CD8-positive, alpha-beta memory T cell (primary cell): ENCODE results near the gene CD52. TPM values are rescaled to one million over a fixed set of nuclear protein-coding genes. Genes with fewer than 3 reads are reported as not detected.

ENCODE experiments used
- CTCF ChIA-PET: fragments of 350-600 bp; sonication (Branson Sonifier 250); formaldehyde crosslinking; loops from one replicate; lab custom pipeline; 2021; ENCODE audit warnings: antibody characterized with exemption; lab: Charles Lee
- POLR2A ChIA-PET: fragments of 350-600 bp; sonication (Branson Sonifier 250); formaldehyde crosslinking; loops from one replicate; lab custom pipeline; 2021; ENCODE audit warnings: antibody characterized with exemption; lab: Charles Lee
- DNase-seq, 5 donors: peaks; one replicate each; pipeline versions ENCODE4 v3.0.0 to v3.0.0-alpha.2; 2020 to 2022; ENCODE audit warnings: mixed read lengths in 1 of 5
- H3K27ac ChIP-seq: one replicate; pipeline ENCODE4 v1.7.0; 2013; ENCODE audit warnings: low read depth, mild to moderate bottlenecking, low read length, moderate library complexity
- H3K27me3 ChIP-seq: 2 replicates; pipeline ENCODE4 v1.7.0; 2013; ENCODE audit warnings: low read length, mild to moderate bottlenecking; ENCODE audit not compliant: insufficient read depth, poor library complexity, severe bottlenecking
- H3K36me3 ChIP-seq: 2 replicates; pipeline ENCODE4 v1.7.0; 2013; ENCODE audit warnings: mild to moderate bottlenecking, low read length, moderate library complexity; ENCODE audit not compliant: insufficient read depth
- H3K4me1 ChIP-seq: 2 replicates; pipeline ENCODE4 v1.7.0; 2013; ENCODE audit warnings: mild to moderate bottlenecking, low read length, moderate library complexity; ENCODE audit not compliant: insufficient read depth
- H3K4me3 ChIP-seq: 2 replicates; pipeline ENCODE4 v1.7.0; 2013; ENCODE audit warnings: mild to moderate bottlenecking, low read length
- H3K9me3 ChIP-seq: 2 replicates; pipeline ENCODE4 v1.7.0; 2013; ENCODE audit warnings: mild to moderate bottlenecking, low read length
- H3K27ac Mint-ChIP-seq, 8 donors: one replicate each; pipeline ENCODE4 v1.8.0; 2020 to 2021; ENCODE audit warnings: mixed read lengths in 8 of 8, mild to moderate bottlenecking in 6 of 8, inconsistent platforms in 3 of 8, moderate library complexity in 3 of 8
- H3K27me3 Mint-ChIP-seq, 2 donors: one replicate each; pipeline ENCODE4 v1.8.0; 2020 to 2021; ENCODE audit warnings: mixed read lengths in 2 of 2, mild to moderate bottlenecking in 1 of 2, moderate library complexity in 1 of 2
- H3K36me3 Mint-ChIP-seq, 3 donors: one replicate each; pipeline ENCODE4 v1.8.0; 2020 to 2021; ENCODE audit warnings: mixed read lengths in 3 of 3, inconsistent platforms in 1 of 3, mild to moderate bottlenecking in 1 of 3
- H3K4me1 Mint-ChIP-seq, 3 donors: one replicate each; pipeline ENCODE4 v1.8.0; 2020 to 2021; ENCODE audit warnings: mixed read lengths in 3 of 3, inconsistent platforms in 1 of 3, mild to moderate bottlenecking in 1 of 3
- H3K4me3 Mint-ChIP-seq, 7 donors: one replicate each; pipeline ENCODE4 v1.8.0; 2020 to 2021; ENCODE audit warnings: mixed read lengths in 7 of 7, mild to moderate bottlenecking in 6 of 7, moderate library complexity in 4 of 7, inconsistent platforms in 2 of 7
- H3K9me3 Mint-ChIP-seq, 5 donors: one replicate each; pipeline ENCODE4 v1.8.0; 2020 to 2022; ENCODE audit warnings: mixed read lengths in 5 of 5, mild to moderate bottlenecking in 3 of 5, moderate library complexity in 2 of 5, inconsistent platforms in 1 of 5
- polyA plus RNA-seq: library from polyadenylated mRNA; unstranded; fragments of 300-500 nt; fragmentation: Illumina TruSeq; gene quantifications from one replicate; pipeline ENCODE4 v1.2.3, GENCODE V29; 2021
- total RNA-seq, 2 experiments: library from RNA; stranded (reverse); gene quantifications; one replicate each; pipeline ENCODE4 v1.2.3, GENCODE V29; 2021

The CD52 gene
- total and polyA plus RNA-seq, 3 experiments from 2014 or later: 355 to 7,622 (median 388) TPM

GRCh38 chr1:26360807-26361604 is 43.2 kb downstream of the CD52 start:
- H3K9me3 ChIP-seq: no peaks in the 10 kb centered on the region
- H3K36me3 ChIP-seq: no peaks in the 10 kb centered on the region
- H3K4me1 ChIP-seq: peaks cover 43% of the 10 kb centered on the region
- H3K27me3 ChIP-seq: peaks cover 14% of the 10 kb centered on the region
- H3K4me3 ChIP-seq: peak overlapping the region; percentile 33
- peaks cover 57 to 73% (median 62%) of the 10 kb centered on the region in 3 donors for H3K4me1 Mint-ChIP-seq
- peak overlapping the region; percentile 70 to 86 (median 76) for H3K4me3 Mint-ChIP-seq
- H3K36me3 Mint-ChIP-seq: peaks cover 0 to 2% (median 0%) of the 10 kb centered on the region in 3 donors
- ChIA-PET POLR2A (interaction anchor here (0.6 to 2.0 kb wide), 6 partner anchors 10 to 916 kb away, joined by 3 to 6 read pairs (median 3); partner anchors contain the start of genes SH3BGRL3 and ZNF683), CTCF (interaction anchor here (1.1 to 8.1 kb wide), 6 partner anchors 9 to 72 kb away, joined by 3 to 144 read pairs (median 22); no protein-coding TSS in a partner anchor)
- H3K27me3 Mint-ChIP-seq: peaks cover 11 to 25% of the 10 kb centered on the region in 2 donors
- peak overlapping the region in 6 of 8 donors; percentile 34 to 77 (median 74) for H3K27ac Mint-ChIP-seq
- no peaks in the 10 kb centered on the region for H3K9me3 Mint-ChIP-seq
- H3K27ac ChIP-seq: no peak overlapping the region
- no peak for DNase-seq

- POLR2A ChIA-PET: interaction anchor here (0.6 to 2.0 kb wide), 6 partner anchors 9 to 917 kb away, joined by 3 to 6 read pairs (median 3); partner anchors contain the start of gene SH3BGRL3
- H3K27me3 ChIP-seq: peaks cover 14% of the 10 kb centered on the region
- H3K4me3 ChIP-seq: no peak overlapping the region
- H3K9me3 Mint-ChIP-seq: no peaks in the 10 kb centered on the region
- no peak for DNase-seq
- peaks cover 11 to 25% of the 10 kb centered on the region in 2 donors for H3K27me3 Mint-ChIP-seq
- H3K4me1 ChIP-seq: peaks cover 43% of the 10 kb centered on the region
- H3K36me3 ChIP-seq: no peaks in the 10 kb centered on the region
- H3K4me1 Mint-ChIP-seq: peaks cover 57 to 76% (median 62%) of the 10 kb centered on the region in 3 donors
- peaks cover 0 to 3% (median 2%) of the 10 kb centered on the region in 3 donors for H3K36me3 Mint-ChIP-seq
- H3K27ac ChIP-seq: no peak overlapping the region
- H3K4me3 Mint-ChIP-seq: peak overlapping the region in 6 of 7 donors; percentile 0 to 69 (median 59)
- H3K9me3 ChIP-seq: no peaks in the 10 kb centered on the region
- H3K27ac Mint-ChIP-seq: peak overlapping the region in 4 of 8 donors; percentile 24 to 76 (median 62)
- CTCF ChIA-PET: interaction anchor here (0.7 to 8.1 kb wide), 11 partner anchors 15 to 86 kb away, joined by 3 to 144 read pairs (median 6); partner anchors contain the start of gene SH3BGRL3
These were observed 43.9 kb downstream of the CD52 start for GRCh38 chr1:26361605-26362122.

- Histone ChIP-seq H3K27ac (no peak overlapping the region), H3K36me3 (no peaks in the 10 kb centered on the region), H3K9me3 (no peaks in the 10 kb centered on the region), H3K27me3 (peaks cover 14% of the 10 kb centered on the region), H3K4me1 (peaks cover 43% of the 10 kb centered on the region), H3K4me3 (no peak overlapping the region)
- ChIA-PET CTCF (interaction anchor here (0.7 to 8.1 kb wide), 14 partner anchors 8 to 87 kb away, joined by 3 to 144 read pairs (median 12); partner anchors contain the start of genes CRYBG2 and SH3BGRL3), POLR2A (interaction anchor here (0.8 to 1.5 kb wide), 2 partner anchors 13 to 83 kb away, joined by 3 to 4 read pairs; partner anchors contain the start of gene SH3BGRL3)
- Mint-ChIP-seq H3K36me3 (peaks cover 0 to 3% (median 2%) of the 10 kb centered on the region in 3 donors), H3K4me3 (peak overlapping the region in 3 of 7 donors; percentile 0 to 69 (median 69)), H3K9me3 (no peaks in the 10 kb centered on the region), H3K27ac (peak overlapping the region in 3 of 8 donors; percentile 23 to 76 (median 48)), H3K27me3 (peaks cover 11 to 25% of the 10 kb centered on the region in 2 donors), H3K4me1 (peaks cover 55 to 80% (median 62%) of the 10 kb centered on the region in 3 donors)
- DNase-seq: no peak
These were observed 44.6 kb downstream of the CD52 start for GRCh38 chr1:26362331-26362730.

GRCh38 chr1:26363549-26364448 is 46.0 kb downstream of the CD52 start:
- H3K9me3 Mint-ChIP-seq: no peaks in the 10 kb centered on the region
- peaks cover 0 to 4% (median 2%) of the 10 kb centered on the region in 3 donors for H3K36me3 Mint-ChIP-seq
- H3K27ac Mint-ChIP-seq: peak overlapping the region in 5 of 8 donors; percentile 18 to 59 (median 32)
- H3K4me1 Mint-ChIP-seq: peaks cover 60 to 84% (median 66%) of the 10 kb centered on the region in 3 donors
- peaks cover 11 to 25% of the 10 kb centered on the region in 2 donors for H3K27me3 Mint-ChIP-seq
- DNase-seq: peak; percentile 75 to 87 (median 78)
- Histone ChIP-seq H3K36me3 (no peaks in the 10 kb centered on the region), H3K27ac (no peak overlapping the region), H3K9me3 (no peaks in the 10 kb centered on the region), H3K4me1 (peaks cover 46% of the 10 kb centered on the region), H3K27me3 (peaks cover 14% of the 10 kb centered on the region), H3K4me3 (no peak overlapping the region)
- ChIA-PET POLR2A (interaction anchor here (0.6 to 1.6 kb wide), 5 partner anchors 10 to 88 kb away, joined by 3 to 6 read pairs (median 3); partner anchors contain the start of gene CD52), CTCF (interaction anchor here (0.6 to 8.1 kb wide), 37 partner anchors 8 to 194 kb away, joined by 3 to 144 read pairs (median 4); partner anchors contain the start of genes CRYBG2, SH3BGRL3 and ZNF593)
- peak overlapping the region in 5 of 7 donors; percentile 4 to 72 (median 61) for H3K4me3 Mint-ChIP-seq

GRCh38 chr1:26364956-26365355 is 47.2 kb downstream of the CD52 start:
- Mint-ChIP-seq H3K4me1 (peaks cover 53 to 77% (median 59%) of the 10 kb centered on the region in 3 donors), H3K4me3 (peak overlapping the region in 2 of 7 donors; percentile 39 to 72), H3K27me3 (peaks cover 11 to 21% of the 10 kb centered on the region in 2 donors), H3K27ac (peak overlapping the region in 3 of 8 donors; percentile 15 to 67 (median 30)), H3K36me3 (peaks cover 0 to 4% (median 2%) of the 10 kb centered on the region in 3 donors), H3K9me3 (no peaks in the 10 kb centered on the region)
- H3K4me3 ChIP-seq: no peak overlapping the region
- peaks cover 43% of the 10 kb centered on the region for H3K4me1 ChIP-seq
- peaks cover 14% of the 10 kb centered on the region for H3K27me3 ChIP-seq
- no peak overlapping the region for H3K27ac ChIP-seq
- DNase-seq: no peak
- H3K9me3 ChIP-seq: no peaks in the 10 kb centered on the region
- POLR2A ChIA-PET: interaction anchor here (0.6 to 1.6 kb wide), 2 partner anchors 47 to 278 kb away, joined by 3 to 4 read pairs; partner anchors contain the start of gene CD52
- H3K36me3 ChIP-seq: no peaks in the 10 kb centered on the region
- CTCF ChIA-PET: interaction anchor here (1.1 to 8.1 kb wide), 18 partner anchors 11 to 89 kb away, joined by 3 to 144 read pairs (median 12); partner anchors contain the start of genes CRYBG2 and SH3BGRL3

- Histone ChIP-seq H3K36me3 (no peaks in the 10 kb centered on the region), H3K4me1 (peaks cover 58% of the 10 kb centered on the region), H3K4me3 (no peak overlapping the region), H3K27me3 (no peaks in the 10 kb centered on the region), H3K9me3 (no peaks in the 10 kb centered on the region), H3K27ac (no peak overlapping the region)
- H3K27me3 Mint-ChIP-seq: peaks cover 0 to 9% of the 10 kb centered on the region in 2 donors
- H3K4me1 Mint-ChIP-seq: peaks cover 57 to 76% (median 63%) of the 10 kb centered on the region in 3 donors
- no peak for DNase-seq
- ChIA-PET CTCF (interaction anchor here (1.8 kb wide), 1 partner anchor 24 kb away, joined by 6 read pairs; no protein-coding TSS in a partner anchor), POLR2A (no interaction called here)
- peaks cover 0 to 5% (median 0%) of the 10 kb centered on the region in 5 donors for H3K9me3 Mint-ChIP-seq
- peaks cover 0 to 4% (median 4%) of the 10 kb centered on the region in 3 donors for H3K36me3 Mint-ChIP-seq
- H3K27ac Mint-ChIP-seq: peak overlapping the region in 3 of 8 donors; percentile 47 to 70 (median 60)
- peak overlapping the region in 6 of 7 donors; percentile 23 to 82 (median 64) for H3K4me3 Mint-ChIP-seq
These were observed 49.7 kb downstream of the CD52 start for GRCh38 chr1:26367441-26367840.
